ENCODE data around the gene WDR90. TPM values are rescaled to one million over a fixed set of nuclear protein-coding genes. Genes with fewer than 3 reads are reported as not detected.
A peak's percentile ranks its signal among the peaks of the same experiment; 100 is the strongest.

The WDR90 gene
- total and polyA plus RNA-seq, 2 of the 13 experiments (the other 11 are each of a cell fraction or from before 2014, with no cell fraction given) = 14.9 to 28.9 TPM

GRCh38 chr16:660132-660458 lies 10.9 kb downstream of the WDR90 start (continued):
- TF ChIP-seq PLSCR1 (CRISPR knock-in tag; IDR thresholded peaks at IDR 0.05; ENCODE audit: borderline replicate concordance) = no peak
- TF ChIP-seq ZNF674 (CRISPR knock-in tag; IDR thresholded peaks at IDR 0.05; ENCODE audit: low read depth) = no peak
- no peak for TF ChIP-seq ZNF10 (CRISPR knock-in tag; IDR thresholded peaks at IDR 0.05; ENCODE audit: borderline replicate concordance, low read depth)
- TF ChIP-seq ZNF281 (CRISPR knock-in tag; IDR thresholded peaks at IDR 0.05; ENCODE audit: borderline replicate concordance) = no peak

GRCh38 chr16:660459-661183 lies 11.5 kb downstream of the WDR90 start:
- Histone ChIP-seq H3K9me3 (ENCODE audit: low read length) (no peaks in the 10 kb centered on the region), H3K27me3 (ENCODE audit: control insufficient read depth in 1 of 2, insufficient read depth in 2 of 2, low read length in 2 of 2) (no peaks in the 10 kb centered on the region), H3K4me3 (replicated peaks in 1 of 3; ENCODE audit: insufficient read depth in 1 of 3, low read depth in 2 of 3, low read length in 3 of 3) (no peak overlapping the region), H3K4me2 (ENCODE audit: low read depth, low read length) (no peak overlapping the region), H3K36me3 (replicated peaks in 1 of 2; ENCODE audit: control insufficient read depth in 1 of 2, insufficient read depth in 2 of 2, low read length in 2 of 2) (no peaks in the 10 kb centered on the region; a peak in 1 of 5 replicates), H4K20me1 (ENCODE audit: insufficient read depth, low read length) (no peaks in the 10 kb centered on the region), H3K79me2 (ENCODE audit: insufficient read depth, low read length) (no peaks in the 10 kb centered on the region), H3K9ac (ENCODE audit: insufficient read depth, low read depth, low read length) (no peak overlapping the region), H2AFZ (ENCODE audit: low read length) (no peak overlapping the region), H3K27ac (ENCODE audit: extremely low read length, insufficient read depth, low read length) (no peak overlapping the region), H3K4me1 (ENCODE audit: insufficient read depth, low read length) (no peaks in the 10 kb centered on the region)
- FAIRE-seq (no peak), ATAC-seq (peak; percentile 9; the same call in 1 of the 3 replicates), DNase-seq (ENCODE audit: low spot score) (no peak)
- ChIA-PET CTCF (ENCODE audit: low intra/inter-chr PET ratio, low total read pairs) (no interaction called here), POLR2A (no interaction called here)
- no TSS peak for BruUV-seq (replicated peaks)
- in situ Hi-C loops (cut with HindIII; ENCODE audit: extremely low pct_ligation_motif_present, low pct_unique_long_range_greater_than_20kb) (no loop called here), intact Hi-C loops (cut with micrococcal nuclease; ENCODE audit: unreplicated experiment) (no loop called here)
- WGBS (ENCODE audit: low lambda C conversion rate) = 91% methylated on average over 26 of the region's 43 CpGs
- no peak for TF ChIP-seq ELF1 (CRISPR knock-in tag; IDR thresholded peaks at IDR 0.05)
- peak; percentile 14 for TF ChIP-seq HNRNPK (IDR thresholded peaks at IDR 0.05; ENCODE audit: low read depth, low read length, poor library complexity, severe bottlenecking)
